HG03159 (cell line): Measurements from ENCODE around the gene DCTN2.

Experiments
- ATAC-seq: cut with Tn5 transposase; IDR thresholded peaks from one replicate; pipeline ENCODE4 v1.9.1; 2021; ENCODE audit warnings: mild to moderate bottlenecking, moderate library complexity; ENCODE audit not compliant: unreplicated experiment

Gene DCTN2

DNA sequence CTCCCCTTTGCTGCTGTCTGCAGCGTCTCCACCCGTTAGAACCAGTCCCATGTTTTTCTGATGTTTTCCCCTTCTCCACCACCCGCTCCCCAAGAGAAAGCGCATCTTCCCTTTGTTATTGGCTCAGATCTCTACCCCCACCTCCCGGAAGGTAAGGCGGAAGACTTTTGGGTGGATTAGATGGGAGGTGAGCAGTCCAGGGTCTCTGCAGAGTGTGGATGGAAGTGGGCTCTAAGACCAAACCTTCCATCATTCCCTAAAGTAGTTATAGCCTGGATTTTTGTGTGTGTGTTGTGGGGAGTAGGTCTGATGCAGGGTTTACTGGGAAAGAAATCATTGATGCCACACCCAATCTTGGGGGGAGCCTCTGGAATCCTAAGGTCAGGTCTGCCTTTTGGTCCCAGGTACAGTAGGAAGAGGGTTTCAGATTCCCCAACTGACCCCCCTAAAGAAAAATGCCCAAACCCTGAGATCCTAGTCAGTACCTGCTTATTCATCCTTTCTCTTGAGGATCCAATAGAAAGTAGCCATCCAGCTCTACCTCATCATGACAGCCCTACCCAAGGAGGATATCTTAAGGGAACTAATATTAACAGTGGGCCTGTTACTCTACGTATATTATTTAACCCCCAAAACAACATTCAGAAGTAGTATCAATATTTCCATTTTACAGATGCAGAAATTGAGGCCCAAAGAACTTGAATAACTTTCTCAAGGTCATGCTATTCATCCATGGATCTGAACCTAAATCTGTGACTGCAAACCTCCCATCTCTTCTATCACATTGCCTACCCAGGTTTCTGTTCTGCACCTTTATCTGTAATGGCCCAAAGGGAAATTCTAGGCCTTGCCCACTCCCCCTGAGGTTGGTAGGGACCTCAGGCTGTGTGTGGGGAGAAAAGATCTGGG lies 3.9 kb upstream of the DCTN2 start:
- no peak for ATAC-seq

DNA sequence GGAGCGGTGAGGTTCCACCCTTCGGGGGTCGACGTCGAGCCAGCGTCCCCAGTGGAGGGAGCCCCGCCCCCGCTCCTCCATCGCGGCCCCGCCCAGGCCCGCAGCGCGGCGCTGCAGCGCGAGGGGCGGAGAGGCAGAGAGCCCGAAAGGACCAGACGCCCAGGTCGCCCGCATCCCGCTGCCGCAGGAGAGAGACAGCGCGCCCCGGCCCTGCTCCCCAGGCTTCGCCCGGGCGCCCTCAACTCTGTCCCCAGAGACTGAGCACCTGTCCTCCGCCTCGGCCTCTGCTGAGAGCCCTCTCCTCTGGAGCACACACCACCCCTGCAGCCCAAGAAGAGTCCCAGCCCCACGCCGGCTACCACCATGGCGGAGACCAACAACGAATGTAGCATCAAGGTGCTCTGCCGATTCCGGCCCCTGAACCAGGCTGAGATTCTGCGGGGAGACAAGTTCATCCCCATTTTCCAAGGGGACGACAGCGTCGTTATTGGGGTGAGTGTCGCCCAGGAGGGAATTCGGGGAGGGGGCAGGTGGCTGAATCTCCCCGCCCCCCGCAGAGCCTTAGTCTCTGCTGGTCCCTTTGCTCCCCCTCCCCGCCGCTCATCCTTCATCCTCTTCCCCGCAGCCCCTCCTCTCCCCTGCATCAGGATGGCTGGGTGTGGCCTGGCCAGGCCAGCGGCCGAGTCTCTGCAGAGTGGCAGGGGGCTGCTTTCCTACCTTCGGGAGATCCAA lies 3.1 kb upstream of the DCTN2 start, which contains the start of gene KIF5A:
Gene KIF5A, plus strand, starts transcription at position 136 of the 732 bp plus-strand sequence. Its CDS starts 228 bp downstream, at position 364.
- ATAC-seq = no peak

DNA sequence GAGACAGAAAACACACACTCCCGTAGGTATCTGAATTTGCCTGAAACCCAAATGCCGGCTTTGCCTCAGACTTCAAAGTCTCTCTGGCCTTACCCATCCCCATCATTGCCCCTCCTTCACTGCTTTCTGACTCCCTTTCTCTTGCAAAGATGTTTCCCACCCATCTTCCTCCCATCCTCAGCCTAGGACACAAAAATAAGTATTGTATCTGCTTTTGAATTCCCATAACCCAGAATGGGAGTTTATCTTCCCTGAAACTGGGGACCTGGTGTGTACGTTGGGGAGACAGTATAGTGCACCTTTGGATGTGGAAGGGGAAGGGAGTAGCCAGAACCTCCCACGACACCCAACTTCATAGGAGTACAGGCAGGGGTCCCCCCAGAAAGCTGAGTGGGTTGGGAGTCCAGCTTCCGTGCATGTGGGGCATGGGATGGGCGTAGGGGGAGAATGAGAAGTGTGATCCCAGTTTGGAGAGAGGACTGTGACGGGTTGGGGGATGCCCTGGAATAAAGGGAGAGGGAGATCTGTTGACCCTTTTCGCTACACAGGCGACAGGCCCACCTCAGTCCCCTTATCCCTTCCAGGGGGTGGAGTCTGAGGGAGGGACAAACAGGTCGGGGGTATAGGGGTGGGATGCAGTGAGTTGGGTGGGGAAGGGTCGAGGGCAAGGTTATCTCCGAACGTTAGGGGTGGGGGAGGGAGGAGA lies 2.4 kb upstream of the DCTN2 start:
- no peak for ATAC-seq

DNA sequence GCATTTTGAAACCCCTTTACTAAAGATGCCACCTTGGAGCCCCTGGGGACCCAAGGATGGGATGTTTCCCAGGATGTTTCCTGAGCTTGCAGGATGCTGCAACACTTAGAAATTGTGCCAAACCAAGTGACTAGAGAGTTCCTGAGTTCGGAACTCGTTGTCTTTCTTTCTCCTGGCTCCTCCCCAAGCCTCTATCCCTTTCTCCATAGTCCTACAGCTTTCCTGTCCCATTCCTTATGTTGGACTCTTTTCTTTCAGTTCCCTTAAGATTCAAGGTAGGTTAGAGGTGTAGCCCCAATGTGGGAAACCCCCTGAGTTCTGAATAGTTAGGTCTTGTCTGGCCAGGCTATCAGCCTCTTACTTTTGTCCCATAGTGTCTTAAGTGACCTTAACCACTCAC lies 1.5 kb upstream of the DCTN2 start:
- no peak for ATAC-seq

DNA sequence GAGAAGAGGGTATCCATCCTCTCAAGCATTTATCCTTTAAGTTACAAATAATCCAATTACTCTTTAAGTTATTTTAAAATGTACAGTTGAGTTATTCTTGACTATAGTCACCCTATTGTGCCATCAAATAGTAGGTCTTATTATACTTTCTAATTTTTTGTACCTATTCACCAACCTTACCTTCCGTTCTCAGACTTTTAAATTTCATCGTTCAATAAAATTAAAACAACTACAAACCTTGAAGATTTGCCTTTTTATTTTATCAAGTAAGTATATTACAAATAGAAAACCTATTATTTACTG lies 972 bp upstream of the DCTN2 start:
- no peak for ATAC-seq

DNA sequence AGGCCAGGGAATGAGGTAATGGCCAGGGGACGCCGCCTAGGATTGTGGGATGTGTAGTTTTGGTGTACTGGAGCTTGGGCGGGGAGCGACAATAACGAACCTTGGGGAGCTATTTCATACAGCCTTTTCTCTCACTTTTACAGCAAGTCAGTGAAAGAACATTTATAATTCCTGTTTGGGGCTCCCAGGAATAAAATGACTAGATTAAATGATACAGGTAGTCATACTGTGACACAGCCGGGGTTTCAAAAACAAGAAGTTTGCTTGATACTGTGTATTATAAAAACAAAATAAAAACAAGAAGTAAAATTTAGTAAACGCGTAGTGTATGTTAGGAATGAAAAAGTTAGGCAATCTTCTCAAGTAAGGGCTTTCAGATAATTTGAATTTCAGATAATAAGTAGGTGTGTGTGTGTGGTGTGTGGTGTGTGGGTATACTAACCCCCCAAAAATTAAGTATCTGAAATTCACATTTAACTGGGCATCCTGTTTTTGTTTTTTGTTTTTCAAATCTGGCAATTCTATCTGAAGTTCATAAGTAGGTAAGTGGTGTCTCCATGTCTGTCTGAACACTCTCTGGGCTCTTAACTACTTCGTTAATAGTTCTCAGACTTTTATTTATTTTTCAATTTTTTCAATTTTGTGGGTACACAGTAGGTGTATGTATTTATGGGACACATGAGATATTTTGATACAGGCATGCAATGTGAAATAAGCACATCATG lies 458 bp upstream of the DCTN2 start:
- ATAC-seq = no peak

DNA sequence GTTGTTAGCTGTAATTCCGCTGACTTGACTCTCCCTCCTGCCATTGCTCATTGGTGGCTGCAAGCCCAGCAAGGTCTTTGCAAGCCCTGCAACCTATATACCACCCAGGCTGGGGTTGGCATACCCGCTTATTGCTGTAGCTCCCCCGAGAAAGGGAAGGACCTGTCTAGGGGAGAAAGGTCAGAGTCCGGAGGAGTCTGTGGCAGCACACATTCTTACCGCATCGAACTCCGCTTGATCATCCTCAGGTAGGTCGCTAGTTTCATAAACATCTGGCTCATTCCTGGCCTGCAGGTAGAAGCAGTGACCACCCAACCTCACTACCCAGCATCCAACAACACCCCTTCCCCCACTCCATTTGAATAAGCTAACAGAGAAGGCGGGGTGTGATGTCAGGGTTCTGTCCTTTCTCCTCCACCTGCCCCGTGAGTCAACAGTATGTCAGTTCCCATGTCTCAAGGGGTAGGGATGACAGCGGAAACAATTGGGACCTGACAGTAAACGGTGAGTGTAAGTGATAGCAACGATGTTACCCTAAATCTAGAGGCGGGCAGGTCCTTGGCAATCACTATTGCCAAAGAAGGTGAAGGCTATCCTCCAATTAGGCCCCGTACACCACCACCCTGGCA lies 1.1 kb downstream of the DCTN2 start:
- ATAC-seq = no peak

DNA sequence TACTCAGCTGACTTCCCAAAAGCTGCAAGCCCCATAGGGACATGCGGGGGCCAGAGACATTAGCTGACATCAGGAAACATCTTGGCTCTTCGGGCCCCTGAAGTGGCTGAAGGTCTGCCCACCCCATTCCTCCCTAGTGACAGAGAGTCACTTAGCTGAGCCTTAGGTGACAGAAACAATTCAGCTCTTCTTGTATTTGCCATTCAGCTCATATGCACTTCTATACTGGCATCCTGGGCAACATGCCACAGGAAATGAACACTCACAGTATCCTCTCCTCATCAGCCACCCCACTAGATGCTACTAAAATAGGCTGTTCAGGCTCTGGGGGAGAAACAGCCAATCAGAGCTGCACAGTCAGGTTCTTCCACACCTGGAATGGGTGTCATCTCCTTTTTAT lies 3.4 kb downstream of the DCTN2 start:
- ATAC-seq = no peak

DNA sequence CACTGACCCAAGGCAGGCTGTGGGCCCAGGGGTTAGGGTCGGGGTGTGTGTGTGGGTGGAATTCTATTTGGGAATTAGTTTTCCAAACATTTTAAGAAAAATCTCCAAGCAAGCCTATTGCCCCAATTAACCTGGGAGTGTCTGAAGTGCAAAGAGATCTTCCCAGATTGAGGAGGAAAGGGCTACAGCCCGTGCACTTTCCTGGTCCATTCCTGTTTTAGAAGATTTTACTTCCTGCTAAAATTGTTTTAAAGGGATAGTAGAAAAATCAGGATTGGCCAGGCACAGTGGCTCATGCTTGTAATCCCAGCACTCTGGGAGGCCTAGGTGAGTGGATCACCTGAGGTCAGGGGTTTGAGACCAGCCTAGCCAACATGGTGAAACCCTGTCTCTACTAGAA lies 5.3 kb downstream of the DCTN2 start:
- no peak for ATAC-seq

DNA sequence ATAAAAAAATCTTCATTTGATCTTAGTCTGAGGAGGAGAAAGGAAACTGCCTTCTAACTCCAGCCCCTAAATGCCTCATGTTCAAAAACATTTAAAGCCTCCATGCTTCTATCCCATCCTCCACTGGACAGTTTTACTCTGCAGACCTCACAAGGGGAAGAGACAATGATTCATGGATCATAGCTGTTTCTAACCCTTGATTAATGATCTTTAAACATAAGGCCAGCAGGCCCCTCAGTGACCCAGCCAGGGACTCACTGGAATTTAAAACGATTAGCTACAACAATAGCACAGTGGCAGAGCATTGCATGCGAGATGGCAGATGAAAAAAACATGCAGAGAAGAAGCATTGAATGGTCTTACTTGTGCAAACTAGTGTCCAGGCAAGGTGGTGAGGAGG lies 6.0 kb downstream of the DCTN2 start:
- no peak for ATAC-seq

DNA sequence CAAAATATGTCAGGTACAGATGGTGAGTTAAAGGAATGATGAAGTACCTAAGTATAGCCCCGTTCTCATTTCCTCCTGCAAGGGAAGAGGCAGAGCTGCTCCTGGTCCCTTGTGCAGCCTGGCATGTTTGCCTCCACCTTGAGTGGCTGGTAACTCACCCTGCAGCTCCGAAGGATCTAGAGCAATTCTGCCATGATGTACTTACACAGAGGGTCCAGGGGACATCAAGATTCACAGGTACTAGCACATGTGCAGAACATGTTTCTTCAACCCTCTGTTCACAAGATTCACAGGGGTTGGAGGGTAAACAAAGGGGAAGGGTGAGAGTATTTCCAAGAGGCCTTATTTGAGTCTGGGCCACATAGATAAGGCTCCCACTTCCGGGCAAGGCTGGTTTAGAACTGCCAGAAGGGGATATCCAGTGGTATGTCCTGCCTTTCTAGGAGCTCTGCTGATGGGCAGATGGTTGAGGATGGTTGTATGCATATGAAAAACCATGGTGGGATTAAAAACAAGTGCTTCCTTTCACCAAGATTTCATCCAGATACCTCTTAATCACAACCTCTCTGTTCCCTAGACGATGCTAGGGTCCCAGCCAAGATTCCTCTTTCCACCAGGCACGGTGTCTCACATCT lies 7.7 kb downstream of the DCTN2 start:
- ATAC-seq = no peak

DNA sequence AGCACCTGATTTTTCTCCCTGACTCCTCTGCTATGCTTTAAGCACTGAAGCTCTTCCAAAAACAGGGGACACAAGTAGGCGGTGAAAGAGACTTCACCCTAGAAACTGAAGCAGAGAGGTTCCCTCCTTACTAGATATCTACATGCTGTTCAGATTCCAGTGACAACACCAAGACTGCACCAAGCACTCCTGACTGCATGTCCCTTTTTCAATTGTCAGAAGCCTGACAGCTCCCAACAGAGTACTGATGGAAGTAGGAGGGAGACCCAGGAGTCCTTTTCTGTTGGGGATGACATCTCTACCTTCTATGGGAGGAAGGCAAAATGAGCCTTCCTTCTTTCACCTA lies 10.4 kb downstream of the DCTN2 start:
- ATAC-seq = no peak

DNA sequence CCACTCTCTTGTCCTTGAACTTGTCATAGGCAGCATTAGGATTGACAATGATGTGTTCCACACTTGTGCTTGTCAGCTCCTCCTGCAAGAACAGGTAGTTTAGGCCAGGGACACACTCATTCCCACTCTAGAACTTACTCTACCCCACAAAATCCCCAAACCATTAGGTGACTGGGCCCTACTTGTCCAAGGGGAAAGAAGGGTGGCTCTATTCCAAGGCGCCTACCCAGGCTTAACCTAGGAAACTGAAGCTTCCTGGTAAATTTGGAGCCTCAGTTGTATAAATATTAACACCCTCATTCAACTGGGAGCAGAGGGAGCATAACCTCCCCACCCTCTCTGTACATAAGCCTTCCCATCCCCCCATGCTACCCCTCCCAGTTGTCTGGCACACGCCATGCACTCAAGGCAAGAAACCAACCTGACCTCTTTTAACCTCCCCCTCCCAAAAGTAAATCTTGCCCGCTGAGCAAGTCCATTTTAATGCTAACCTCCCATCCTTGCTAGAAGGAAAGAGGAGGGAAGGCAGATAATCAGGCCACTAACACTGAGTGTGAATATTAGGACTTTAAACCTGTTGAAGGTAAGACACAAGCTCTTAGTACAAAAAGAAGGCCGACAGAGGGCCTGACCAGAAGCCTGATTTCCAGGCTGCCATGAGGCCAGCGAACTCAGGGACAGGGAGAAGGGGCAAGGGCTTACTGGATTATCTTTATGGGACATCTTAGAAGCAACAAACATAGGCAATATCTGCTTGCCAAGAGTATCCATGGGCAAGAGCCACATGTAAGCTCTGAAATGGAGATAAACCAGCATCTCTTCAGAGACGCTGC lies 11.0 kb downstream of the DCTN2 start:
- no peak for ATAC-seq

DNA sequence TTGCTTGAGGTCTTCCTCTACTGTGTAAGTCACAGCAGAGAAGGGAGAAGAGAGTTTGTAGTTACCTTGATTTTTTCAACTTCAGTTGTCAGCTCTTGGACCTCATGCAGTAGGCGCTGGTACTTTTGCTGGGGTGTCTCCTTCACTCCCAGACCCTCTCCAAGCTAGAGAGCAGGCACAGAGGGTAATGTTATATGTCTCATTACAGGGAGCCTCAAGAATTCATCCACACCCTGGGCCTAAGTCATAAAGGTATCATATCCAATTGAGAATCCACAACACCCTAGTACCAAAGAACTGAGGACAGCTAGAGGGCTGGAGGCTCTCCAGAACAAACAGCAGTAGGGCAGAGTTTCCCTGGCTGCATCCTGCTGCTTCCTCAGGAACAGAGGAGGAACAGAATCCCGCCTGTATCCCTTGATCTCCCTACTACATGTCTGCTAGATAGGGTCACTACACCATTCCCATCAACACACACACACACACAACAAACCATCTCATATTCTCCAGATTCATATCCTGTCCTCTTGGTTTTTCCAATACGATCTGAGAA lies 11.9 kb downstream of the DCTN2 start:
- ATAC-seq = no peak

DNA sequence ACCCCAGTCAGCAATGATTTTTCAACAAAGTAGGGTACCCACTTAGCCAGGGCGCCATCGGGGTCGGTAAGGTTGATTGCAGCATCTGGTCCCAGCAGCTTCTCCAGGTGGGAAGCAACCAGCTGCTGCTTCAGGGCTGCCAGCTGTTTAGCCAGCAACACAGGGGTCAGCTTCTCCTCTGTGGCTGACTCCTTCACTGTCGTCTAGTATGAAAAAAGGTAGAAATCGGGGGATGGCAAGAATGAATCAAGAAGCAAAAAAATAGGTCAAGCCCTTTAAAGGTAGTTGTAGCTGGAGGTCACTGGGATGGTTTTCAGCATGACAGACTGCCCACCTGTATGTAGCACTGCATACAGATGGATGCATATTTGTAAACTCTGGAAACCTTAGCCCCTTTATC lies 12.7 kb downstream of the DCTN2 start:
- no peak for ATAC-seq

DNA sequence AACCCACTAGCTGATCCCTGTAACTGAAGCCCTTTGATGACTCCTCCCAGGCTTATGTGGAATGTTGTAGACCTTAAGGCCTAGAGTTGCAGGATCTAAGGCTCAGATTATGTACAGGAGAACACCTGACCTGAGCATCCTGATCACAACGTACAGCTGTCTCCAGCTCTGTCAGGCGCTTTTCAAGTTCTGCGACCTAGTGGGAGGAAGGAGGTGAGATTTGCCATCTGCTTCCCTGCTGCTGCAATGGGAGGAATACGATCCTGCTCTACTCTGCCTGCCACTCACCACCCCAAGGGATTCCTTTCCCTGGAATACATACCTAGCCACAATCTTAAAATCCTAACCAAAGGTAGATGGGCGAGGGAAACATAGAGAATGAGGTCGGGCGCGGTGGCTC lies 13.9 kb downstream of the DCTN2 start:
- ATAC-seq = no peak

DNA sequence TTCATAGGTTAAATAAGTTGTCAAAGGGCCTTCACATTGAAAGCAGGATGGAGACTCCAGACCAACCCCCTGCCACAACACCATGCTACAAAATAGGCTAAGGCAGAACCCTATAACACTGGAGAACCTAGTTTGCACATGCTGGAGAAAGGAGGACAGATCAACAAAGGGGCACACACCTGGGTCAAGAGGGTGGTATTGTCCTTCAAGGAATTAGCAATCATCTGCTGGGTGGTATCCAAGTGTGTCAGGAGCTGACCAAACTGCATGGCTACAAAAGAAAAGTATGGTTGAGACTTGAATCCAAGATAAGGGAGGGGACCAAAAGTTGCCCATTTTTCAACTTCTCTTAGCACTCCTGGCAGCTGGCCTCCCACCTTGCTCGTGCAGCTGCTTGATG lies 15.2 kb downstream of the DCTN2 start:
- ATAC-seq = no peak

DNA sequence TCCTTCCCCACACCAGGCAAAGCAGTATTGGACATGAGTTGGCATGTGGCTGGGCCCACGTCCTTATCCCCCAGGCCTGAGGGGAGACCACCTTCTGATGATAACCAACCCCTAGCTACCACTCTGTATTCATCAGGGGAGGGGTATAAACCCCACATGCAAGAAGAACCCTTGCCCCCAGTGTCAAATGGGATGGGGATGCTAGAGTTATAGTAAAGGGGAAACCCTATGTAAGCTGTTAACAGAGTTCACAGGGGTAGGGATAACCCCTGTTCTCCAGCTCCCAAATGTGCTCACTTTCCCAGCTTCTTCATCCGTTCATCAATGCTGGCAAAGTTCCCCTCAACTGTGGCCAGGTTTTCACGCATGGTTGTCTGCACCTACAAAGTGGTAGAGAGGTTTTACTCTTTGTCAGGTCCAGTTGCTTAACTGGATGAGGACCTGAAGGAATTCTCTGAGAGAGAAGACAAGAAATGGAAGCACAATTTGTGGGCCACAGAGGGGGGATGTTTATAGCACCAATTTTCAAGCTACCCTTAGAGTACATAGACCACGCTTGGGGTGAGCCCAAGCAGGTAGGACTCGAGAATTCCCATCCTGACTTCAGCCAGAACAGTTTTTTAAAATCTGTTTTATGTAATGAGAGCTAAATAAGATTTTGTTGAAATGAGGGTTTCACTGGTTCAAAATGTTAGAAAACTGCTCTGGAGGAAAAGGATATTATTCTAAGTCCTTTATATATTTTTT lies 16.4 kb downstream of the DCTN2 start:
- ATAC-seq = no peak
